Measurements from ENCODE around the gene COBLL1.
"Not testable (repeated sequence)": the region's sequence is repeated elsewhere in the genome, so short reads cannot be mapped to it uniquely, and the experiment has no call there.

The COBLL1 gene

DNA sequence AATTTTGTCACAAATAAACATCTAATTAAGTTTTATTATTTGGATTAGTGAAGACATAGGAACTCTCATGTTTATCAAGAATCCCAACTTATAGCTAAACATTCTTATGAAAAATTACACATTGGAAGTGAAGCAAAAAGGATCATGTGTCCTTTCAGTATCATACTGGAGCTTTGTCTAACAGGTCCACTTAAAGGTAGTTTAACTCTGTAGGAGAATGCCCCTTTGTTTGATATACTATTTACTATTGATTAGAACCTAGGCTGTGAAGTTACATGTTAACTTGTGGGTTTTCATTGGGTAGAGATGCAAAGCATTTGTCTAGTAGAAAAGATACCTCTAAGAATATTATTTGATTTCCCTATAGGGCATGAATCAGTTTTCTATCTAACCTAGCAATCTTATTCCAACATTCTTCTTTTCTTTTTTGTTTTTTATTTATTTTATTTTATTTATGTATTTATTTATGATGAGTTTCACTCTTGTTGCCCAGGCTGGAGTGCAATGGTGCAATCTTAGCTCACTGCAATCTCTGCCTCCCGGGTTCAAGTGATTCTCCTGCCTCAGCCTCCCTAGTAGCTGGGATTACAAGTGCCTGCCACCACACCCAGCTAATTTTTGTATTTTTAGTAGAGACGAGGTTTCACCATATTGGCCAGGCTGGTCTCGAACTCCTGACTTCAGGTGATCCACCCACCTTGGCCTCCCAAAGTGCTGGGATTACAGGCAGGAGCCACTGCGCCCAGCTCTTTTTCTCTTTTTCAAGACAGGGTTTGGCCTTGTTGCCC, 18.5 kb upstream of the COBLL1 start:
- DNase-seq (ENCODE audit: low read depth, low spot score): not testable (repeated sequence)

DNA sequence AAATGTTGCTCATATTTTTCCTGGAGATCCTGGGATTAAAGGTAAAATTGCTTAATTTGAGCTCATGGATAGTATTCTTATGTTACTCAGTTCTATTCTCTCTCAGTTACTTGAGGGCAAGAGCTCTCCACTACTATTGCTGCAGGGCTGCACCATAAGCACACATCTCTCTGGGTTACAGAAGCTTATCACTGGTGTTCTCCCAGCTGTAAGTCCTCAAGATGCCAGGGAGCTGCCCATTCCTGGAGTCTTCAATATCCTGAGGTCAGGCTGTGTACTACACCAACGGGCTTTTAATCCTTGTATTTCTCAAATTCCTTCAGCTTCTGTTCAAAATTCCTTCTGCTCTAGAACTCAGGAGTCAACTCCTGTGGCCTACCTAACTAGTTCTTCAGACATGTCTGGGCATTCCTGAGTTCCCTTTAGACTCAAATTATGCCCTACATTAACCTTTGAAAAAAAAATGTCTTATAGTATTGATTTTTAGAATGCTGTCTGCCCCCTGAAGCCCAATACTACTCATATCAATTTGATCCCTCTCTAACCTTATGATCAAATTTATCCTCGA, 17.7 kb upstream of the COBLL1 start:
- DNase-seq (ENCODE audit: low read depth, low spot score): no peak

DNA sequence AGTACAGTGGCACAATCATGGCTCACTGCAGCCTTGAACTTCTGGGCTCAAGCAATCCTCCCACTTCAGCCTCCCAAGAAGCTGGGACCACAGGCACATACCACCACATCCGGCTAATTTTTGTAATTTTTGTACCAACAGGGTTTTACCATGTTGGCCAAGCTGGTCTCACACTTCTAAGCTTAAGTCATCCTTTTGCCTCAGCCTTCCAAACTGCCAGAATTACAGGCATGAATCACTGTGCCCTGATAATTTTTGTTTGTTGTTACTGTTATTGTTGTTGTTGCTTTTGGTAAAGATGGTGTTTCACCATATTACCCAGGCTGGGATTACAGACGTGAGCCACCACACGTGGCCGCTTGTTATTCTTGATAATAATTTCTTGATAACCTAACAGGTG, 10.5 kb upstream of the COBLL1 start:
- DNase-seq (ENCODE audit: low read depth, low spot score): no peak

DNA sequence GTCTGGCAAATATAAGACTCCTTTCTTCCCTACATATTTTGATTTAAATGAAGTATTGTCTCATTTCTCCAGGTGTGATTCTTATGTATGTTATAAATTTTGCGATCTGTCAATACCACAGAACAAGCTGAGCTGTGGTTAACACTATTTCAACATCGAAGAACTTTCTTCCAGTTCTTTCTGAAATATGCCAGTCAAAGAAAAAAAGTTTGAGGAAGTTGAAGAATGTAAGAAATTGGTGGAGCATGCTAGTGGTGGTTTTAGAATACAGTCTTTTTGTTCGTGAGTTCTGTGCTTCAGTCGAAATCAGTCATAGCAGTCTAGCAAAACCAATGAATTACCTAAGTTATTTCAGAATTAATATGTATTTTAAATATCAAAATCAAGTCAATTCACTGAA, 8.6 kb upstream of the COBLL1 start:
- no peak for DNase-seq (ENCODE audit: low read depth, low spot score)

DNA sequence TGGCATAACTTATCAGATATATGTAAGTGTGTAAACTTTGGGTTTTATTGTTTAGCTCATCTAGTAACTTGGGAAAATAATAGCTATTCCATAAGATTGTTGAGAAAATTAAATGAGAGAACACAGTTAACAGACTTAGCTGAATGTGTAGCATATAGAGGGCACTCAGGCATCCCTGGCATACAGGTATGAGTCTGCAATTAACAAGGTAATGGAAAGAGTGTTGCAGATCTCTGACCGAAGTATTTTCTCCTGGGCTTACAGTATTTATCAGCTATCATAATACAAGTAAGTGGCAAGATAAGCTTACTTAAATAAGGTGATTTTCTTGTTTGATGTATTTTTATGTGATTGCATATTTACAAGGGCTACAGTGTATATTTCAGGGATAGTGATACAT, 7.9 kb upstream of the COBLL1 start:
- no peak for DNase-seq (ENCODE audit: low read depth, low spot score)

DNA sequence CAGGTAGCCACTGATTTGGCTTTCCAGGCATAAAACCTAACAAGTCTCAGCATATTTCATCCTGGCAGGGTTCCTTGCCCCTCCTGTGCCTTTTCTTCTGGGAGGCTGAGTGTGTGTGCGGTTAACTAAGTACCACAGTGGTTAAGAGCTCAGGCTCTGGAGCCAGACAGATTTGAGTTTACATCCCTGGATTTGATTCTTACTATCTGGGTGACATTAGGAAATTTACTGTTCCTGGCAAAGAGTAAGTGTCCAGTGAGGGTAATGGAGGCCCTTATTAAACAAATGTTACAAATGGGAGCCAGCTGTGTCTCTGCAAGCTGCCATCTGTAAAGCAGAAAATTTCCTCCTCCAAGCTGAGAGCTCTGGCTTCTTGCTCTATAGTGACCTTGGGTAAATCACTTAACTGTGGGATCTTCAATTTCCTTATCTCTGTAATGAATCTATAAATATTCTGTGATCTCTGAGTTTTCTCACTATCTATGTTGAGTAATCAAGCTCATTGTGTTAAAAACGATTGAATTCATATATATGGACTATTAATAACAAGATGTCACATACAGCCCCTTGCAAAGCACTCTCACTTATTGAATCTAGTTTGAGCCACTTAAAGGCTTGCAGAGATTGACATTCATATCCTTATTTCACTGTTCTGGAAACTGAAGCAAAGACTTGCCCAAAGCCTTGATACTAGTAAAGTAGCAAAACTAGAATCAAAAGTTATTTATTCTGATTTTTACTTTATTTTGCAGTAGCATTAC, 6.5 kb upstream of the COBLL1 start:
- DNase-seq (ENCODE audit: low read depth, low spot score): no peak

DNA sequence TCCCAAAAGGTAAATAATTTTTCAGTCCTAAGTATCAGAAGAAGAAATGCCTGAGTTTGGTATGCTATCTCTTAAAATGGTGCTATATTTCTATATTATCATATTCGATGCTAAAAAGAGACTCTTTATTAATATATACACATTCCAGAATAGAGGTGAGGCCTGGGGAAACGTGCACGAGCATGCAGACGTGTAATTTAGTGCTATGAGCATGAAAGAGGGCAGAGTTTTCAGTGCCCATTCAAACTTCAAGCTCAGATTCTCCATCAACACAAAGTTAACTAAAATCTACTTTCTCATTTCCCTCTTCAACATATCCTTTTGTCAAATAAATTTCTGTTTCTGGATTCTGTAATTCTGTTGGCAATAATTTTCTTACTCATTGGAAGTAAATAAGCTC, 5.7 kb upstream of the COBLL1 start:
- DNase-seq (ENCODE audit: low read depth, low spot score): no peak

DNA sequence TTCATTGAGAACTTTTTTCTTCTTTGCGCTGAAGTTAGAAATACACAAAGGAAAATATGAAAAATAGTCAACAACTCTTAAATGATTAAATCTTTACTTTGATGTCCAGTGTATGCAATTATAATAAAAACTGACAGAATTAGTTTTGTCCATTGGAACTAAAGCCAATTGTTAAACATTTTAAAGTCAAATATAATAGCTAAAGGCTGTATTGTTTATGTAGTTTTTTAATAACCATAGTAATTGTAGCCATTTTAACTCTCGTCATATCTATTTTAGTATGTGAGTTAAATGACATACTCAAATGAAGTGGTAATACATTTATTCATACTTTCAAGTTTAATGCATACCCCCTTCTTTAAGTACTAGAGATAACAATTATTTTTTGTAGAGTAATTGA, 4.7 kb upstream of the COBLL1 start:
- no peak for DNase-seq (ENCODE audit: low read depth, low spot score)

DNA sequence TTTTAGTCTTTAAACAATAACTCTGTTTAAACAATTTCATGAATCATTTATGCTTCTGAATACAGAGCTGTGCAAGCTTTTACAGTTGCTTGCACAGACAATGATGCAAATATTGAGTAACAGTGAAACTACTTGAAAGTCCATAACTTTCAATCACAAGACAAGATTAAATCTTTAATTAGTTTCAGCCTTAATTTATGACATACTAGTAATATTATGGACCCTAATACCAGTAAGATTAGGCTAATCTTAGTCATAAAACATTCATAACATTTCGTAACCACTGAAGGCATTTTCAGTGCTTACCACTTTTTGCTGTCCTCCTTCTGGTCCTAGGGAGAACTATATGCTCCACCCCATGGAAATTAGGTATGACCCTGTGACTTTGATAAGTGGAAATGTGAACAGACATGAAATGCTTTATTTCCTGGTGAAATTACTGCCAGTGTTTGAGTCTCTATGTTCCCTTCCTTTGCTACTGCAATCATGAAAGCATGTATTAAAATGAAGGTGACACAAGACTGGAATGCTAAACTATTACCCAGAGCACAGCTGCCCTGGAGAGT, 1.8 kb upstream of the COBLL1 start:
- no peak for DNase-seq (ENCODE audit: low read depth, low spot score)

DNA sequence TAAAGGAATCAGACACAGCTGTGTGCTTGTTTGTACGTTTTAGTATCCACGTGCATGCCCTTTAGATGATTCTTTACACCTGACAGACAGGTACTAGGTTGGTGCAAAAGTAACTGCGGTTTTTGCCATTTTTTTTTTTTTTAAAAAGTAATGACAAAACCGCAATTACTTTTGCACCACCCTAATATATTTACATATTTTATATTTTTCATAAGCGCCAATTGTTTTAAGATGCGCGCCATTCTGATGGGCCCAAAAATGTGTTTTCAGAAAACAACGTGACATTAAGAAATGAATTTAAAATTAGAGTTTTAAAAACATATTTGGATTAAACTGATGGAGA, 972 bp upstream of the COBLL1 start:
- no peak for DNase-seq (ENCODE audit: low read depth, low spot score)

DNA sequence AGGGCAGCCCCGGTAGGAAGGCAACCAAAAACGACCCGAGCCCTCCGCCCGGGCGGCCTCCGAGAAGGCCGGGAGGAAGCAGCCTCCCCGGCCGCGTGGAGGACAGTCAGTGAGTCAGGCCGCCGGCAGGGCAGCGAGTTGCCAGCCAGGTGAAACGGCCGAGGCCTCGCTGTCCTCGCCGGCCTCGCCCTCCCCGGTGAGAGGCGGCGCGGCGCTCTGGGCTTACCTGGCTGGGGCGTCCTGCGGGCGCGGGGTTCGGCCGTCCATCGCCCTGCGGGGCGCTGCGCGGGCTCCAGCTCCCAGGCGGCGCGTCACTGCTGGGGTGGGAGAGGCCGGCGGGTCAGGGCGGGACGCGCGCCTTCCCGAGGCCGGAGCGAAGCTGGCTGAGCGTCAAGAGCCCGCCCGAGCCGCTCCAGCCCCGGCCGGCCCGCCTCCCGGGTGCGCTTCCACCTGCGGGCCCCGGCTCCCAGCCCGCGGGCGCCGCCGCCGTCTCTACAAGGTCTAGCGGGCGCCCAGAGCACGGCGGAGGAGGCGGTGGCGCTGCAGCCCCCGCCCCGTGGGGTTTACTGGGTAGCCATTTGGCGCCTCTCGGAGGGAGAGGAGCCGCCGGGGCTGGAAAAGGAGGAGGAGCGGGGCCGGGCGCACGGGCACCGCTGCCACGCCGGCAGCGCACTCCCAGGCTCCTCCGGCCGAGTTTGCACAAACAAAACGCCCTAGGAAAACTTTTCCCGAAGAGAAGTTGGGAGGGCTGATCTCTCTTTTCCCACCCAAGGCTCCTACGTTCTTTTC, 499 bp downstream of the COBLL1 start:
- no peak for DNase-seq (ENCODE audit: low read depth, low spot score)

DNA sequence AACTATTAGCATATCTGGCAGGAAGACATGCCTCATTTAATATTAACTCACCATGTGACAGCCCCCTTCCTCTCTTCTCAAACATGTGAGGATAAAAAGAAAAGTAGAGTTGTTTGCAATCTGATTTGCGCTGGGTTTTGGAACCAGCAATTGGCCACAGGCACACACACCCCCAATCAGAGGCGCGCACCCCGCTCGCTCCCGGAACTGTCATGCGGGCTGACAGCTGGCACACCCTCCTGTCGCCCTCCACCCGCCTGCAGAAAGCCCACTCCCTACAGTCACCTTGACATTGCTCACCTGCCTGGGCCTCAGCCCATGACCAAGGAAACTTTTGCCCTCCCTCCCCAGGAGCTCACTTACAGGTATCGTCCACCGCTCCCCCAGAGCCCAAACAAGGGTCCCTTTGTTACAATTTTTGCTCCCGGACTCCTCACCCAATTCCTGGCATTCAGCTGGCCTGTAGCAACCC, 1.1 kb downstream of the COBLL1 start:
- no peak for DNase-seq (ENCODE audit: low read depth, low spot score)

DNA sequence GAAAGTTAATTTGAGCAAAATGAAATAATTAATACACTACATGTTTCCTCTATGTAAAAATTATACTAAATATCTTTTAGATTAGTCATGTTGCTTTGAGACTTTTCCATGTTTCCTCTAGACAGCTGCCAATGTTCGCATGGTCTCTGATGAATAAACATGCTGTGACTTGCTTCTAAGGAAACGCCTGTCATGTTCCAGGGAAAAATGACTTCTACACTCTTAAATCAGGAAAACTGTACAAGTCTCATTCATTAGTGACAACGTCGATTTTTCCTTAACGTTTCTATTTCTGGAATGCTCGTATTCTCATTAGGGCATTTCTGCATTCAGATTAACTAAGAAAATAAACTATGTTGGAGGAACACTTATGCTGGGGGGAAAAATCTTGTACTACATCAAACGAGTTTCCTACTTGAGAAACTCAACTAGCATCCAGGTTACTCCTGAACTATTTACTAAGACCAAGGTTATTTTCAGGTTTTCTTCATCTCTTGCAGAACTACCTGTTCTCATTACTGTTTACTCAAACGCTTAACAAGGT, 1.6 kb downstream of the COBLL1 start:
- no peak for DNase-seq (ENCODE audit: low read depth, low spot score)

DNA sequence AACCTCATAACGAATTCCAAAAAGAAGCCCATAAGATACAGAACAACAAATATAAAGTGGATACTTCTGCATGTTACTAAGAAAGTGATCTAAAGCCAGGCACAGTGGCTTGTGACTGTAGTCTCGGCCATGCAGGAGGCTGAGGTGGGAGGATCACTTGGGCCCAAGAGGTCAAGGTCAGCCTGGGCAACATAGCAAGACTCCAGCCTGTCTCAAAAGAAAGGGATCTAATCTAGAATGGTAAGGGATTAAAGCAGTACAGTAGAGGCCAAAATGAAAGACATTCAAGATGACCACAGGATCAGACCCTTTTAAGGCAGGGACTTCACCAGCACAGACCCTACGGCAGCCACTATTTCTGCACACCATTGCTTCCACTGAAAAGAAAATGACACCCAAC, 3.8 kb downstream of the COBLL1 start:
- DNase-seq (ENCODE audit: low read depth, low spot score): no peak

DNA sequence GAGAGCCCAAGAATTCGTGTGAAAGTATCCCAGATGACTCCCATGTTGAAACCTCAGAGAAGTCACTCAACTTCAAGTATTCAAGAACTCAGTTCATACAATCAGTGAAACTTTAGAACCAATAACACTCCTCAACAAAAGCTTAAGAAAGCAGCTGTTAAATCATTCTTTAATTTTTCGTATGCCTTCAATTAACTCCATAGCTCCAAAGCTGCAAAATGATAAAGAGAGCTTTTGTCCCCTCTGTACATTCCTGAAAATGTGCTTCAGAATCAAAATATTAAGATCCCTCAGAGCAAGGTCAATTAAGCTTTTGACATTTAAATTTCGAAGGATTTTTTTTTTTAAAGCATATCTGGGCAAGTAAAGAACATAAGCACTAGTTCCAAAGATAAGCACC, 4.7 kb downstream of the COBLL1 start:
- no peak for DNase-seq (ENCODE audit: low read depth, low spot score)

DNA sequence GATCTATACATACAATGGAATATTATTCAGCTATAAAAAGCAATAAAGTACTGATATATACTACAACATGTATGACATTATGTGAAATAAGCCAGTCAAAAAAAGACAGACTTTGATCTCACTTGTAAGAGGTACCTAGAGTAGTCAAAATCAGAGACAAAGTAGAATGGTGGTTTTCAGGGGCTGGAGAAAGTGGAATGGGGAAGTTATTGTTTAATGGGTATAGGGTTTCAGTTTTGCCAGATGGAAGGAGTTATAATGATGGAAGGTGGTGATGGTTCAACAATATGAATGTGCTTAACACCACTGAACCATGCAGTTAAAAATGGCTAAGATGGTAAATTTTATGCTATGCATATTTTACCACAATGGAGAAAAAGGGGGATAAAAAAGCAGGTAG, 6.3 kb downstream of the COBLL1 start:
- no peak for DNase-seq (ENCODE audit: low read depth, low spot score)

DNA sequence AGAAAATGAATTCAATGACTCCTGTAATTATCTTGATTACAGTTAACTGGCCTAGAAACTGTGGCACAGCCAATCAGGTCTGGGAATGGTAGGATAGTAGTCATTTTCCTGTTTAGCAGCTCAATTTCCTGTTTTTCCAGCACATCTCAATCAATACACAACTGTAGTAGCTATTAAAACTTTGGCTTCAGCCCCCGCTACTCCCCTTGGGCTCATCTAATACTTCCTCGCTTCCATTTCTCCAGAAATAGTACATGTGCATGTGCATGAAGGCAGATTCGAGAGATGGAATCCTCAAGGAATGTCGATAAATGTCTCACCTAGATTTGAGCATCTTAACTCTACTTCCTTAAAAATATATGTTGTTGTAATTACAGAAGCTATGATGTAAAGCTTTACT, 9.7 kb downstream of the COBLL1 start:
- DNase-seq (ENCODE audit: low read depth, low spot score): no peak

DNA sequence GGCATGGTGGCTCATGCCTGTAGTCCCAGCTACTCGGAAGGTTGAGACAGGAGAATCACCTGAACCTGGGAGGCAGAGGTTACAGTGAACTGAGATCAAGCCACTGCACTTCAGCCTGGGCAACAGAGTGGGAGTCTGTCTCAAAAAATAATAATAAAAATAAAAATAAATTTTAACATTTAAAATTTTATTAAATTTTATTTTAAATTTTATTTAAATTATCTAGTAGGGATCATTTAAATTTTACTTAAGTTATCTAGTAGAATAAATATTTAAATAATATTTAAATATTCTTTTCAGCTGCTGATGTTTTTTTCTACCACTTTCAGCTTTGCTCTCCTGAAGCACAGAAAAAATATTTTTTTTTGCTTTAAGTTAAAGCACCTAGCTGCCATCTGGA, 10.4 kb downstream of the COBLL1 start:
- no peak for DNase-seq (ENCODE audit: low read depth, low spot score)

DNA sequence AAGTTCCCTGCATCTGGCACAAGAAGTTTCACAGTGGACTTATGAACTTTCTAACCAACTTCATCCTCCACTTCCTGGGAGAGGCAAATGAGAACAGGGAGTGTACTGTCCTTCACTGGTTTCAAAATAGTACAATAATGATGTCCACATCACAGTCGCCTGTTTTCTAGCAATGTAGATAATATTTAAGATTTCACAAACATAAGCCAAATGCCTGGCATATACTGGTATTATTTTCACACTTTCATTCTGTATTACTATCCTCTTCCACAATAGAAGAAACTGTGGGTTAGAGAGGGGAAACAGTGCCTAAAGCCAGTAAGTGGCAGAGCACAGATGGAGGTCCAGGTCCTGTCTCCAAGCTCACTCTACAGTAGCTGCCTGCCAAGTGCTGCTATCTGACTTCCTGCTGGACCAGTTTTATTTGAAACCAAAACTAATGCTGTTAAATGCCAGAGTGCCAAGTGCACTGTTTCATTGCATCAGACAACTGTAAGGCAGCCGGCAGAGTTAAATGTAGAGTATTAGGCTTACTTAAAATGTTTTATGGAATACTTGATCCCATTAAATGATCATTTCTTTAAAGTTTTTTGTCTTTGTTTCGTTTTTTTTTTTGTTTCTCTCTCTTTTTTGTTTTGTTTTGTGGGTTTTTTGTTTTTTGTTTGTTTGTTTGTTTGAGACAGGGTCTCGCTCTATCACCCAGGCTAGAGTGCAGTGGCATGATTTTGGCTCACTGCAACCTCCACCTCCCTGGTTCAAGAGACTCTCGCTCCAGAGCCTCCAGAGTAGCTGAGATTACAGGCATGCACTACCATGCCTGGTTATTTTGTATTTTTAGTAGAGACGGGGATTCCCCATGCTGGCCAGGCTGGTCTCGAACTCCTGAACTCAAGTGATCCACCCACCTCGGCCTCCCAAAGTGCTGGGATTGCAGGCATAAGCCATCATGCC, 15.1 kb downstream of the COBLL1 start:
- no peak for DNase-seq (ENCODE audit: low read depth, low spot score)

DNA sequence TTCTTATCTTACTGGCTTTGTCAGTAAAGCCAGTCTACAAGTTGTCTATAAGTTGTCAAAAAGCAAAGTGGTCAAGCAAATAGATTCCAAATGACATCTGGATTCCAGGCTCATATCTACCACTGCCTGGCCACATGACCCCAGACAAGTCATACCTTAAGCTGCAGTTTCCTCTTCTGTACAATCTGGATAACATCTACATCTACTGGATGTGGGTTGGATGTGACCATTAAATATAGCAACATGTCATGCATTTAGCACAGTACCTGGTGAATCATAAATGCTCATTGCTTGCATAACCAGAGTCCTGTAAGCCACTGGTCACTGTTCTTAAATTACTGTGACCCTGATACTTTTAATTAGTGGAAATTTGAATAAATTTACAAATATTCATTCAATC, 16.8 kb downstream of the COBLL1 start:
- DNase-seq (ENCODE audit: low read depth, low spot score): no peak
